Measurements from ENCODE around the gene CEP350. TPM values are rescaled to one million over a fixed set of nuclear protein-coding genes. Genes with fewer than 3 reads are reported as not detected.

CEP350 gene
- total RNA-seq, 1 donor from 2014 or later: 37.8 TPM

- Histone ChIP-seq H3K36me3 (no peaks in the 10 kb centered on the region), H3K4me3 (no peak overlapping the region), H3K27ac (no peak overlapping the region), H3K9me3 (no peaks in the 10 kb centered on the region), H3K4me1 (no peaks in the 10 kb centered on the region), H3K27me3 (no peaks in the 10 kb centered on the region)
- TF ChIP-seq, protein P1, sequence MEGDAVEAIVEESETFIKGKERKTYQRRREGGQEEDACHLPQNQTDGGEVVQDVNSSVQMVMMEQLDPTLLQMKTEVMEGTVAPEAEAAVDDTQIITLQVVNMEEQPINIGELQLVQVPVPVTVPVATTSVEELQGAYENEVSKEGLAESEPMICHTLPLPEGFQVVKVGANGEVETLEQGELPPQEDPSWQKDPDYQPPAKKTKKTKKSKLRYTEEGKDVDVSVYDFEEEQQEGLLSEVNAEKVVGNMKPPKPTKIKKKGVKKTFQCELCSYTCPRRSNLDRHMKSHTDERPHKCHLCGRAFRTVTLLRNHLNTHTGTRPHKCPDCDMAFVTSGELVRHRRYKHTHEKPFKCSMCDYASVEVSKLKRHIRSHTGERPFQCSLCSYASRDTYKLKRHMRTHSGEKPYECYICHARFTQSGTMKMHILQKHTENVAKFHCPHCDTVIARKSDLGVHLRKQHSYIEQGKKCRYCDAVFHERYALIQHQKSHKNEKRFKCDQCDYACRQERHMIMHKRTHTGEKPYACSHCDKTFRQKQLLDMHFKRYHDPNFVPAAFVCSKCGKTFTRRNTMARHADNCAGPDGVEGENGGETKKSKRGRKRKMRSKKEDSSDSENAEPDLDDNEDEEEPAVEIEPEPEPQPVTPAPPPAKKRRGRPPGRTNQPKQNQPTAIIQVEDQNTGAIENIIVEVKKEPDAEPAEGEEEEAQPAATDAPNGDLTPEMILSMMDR (IDR thresholded peaks at IDR 0.05): no peak
- intact Hi-C loops (cut with DNase I): no loop called here
- no peak for DNase-seq (ENCODE audit: low spot score in 2 of 2)
Measured at GRCh38 chr1:180136968-180137356, 182.4 kb downstream of the CEP350 start.

- no peak for DNase-seq (ENCODE audit: low spot score in 2 of 2)
- Histone ChIP-seq H3K36me3 (no peaks in the 10 kb centered on the region), H3K27ac (no peak overlapping the region), H3K4me1 (no peaks in the 10 kb centered on the region), H3K9me3 (no peaks in the 10 kb centered on the region), H3K27me3 (no peaks in the 10 kb centered on the region), H3K4me3 (no peak overlapping the region)
- intact Hi-C loops (cut with DNase I): no loop called here
- TF ChIP-seq, protein P1 (IDR thresholded peaks at IDR 0.05): no peak
Measured at GRCh38 chr1:180137776-180138175, 183.2 kb downstream of the CEP350 start.

GRCh38 chr1:180141381-180141934 lies 186.8 kb downstream of the CEP350 start:
- intact Hi-C loops (cut with DNase I): no loop called here
- no peak overlapping the region for H3K27ac ChIP-seq

GRCh38 chr1:180143359-180143758 lies 188.7 kb downstream of the CEP350 start:
- Histone ChIP-seq H3K9me3 (no peaks in the 10 kb centered on the region), H3K4me1 (no peaks in the 10 kb centered on the region), H3K4me3 (no peak overlapping the region), H3K27ac (no peak overlapping the region), H3K27me3 (no peaks in the 10 kb centered on the region), H3K36me3 (no peaks in the 10 kb centered on the region)
- TF ChIP-seq, protein P1 (IDR thresholded peaks at IDR 0.05): no peak
- intact Hi-C loops (cut with DNase I): no loop called here
- no peak for DNase-seq (ENCODE audit: low spot score in 2 of 2)

More at GRCh38 chr1:180141381-180141934, 186.8 kb downstream of the CEP350 start:
- DNase-seq (ENCODE audit: low spot score in 2 of 2): no peak
- Histone ChIP-seq H3K4me3 (no peak overlapping the region), H3K27me3 (no peaks in the 10 kb centered on the region), H3K4me1 (no peaks in the 10 kb centered on the region), H3K9me3 (no peaks in the 10 kb centered on the region), H3K36me3 (no peaks in the 10 kb centered on the region)
- TF ChIP-seq, protein P1 (IDR thresholded peaks at IDR 0.05): no peak

GRCh38 chr1:180144659-180145357 lies 190.2 kb downstream of the CEP350 start:
- Histone ChIP-seq H3K27ac (no peak overlapping the region), H3K27me3 (no peaks in the 10 kb centered on the region), H3K4me1 (no peaks in the 10 kb centered on the region), H3K36me3 (no peaks in the 10 kb centered on the region), H3K4me3 (no peak overlapping the region), H3K9me3 (no peaks in the 10 kb centered on the region)
- no peak for DNase-seq (ENCODE audit: low spot score in 2 of 2)
- TF ChIP-seq, protein P1 (IDR thresholded peaks at IDR 0.05): no peak
- intact Hi-C loops (cut with DNase I): no loop called here
